IPS DF 19.7 (cell line): ENCODE measurements around the gene PTPRN2.
"Not testable (repeated sequence)": the region's sequence is repeated elsewhere in the genome, so short reads cannot be mapped to it uniquely, and the experiment has no call there.

Experiments used
- DNase-seq: peaks from one replicate; pipeline ENCODE4 v3.0.0-alpha.2; 2013; ENCODE audit warnings: low read depth, low spot score

PTPRN2 gene

GRCh38 chr7:157851501-157852067 is 736.0 kb downstream of the PTPRN2 start:
- no peak for DNase-seq

- DNase-seq = no peak
Measured at GRCh38 chr7:157850481-157851444, 736.9 kb downstream of the PTPRN2 start.

- DNase-seq = no peak
Measured at GRCh38 chr7:157849726-157850125, 737.9 kb downstream of the PTPRN2 start.

- DNase-seq = no peak
Measured at GRCh38 chr7:157849341-157849596, 738.4 kb downstream of the PTPRN2 start.

GRCh38 chr7:157848508-157849340 is 738.9 kb downstream of the PTPRN2 start:
- no peak for DNase-seq

GRCh38 chr7:157847756-157848487 is 739.7 kb downstream of the PTPRN2 start:
- DNase-seq = not testable (repeated sequence)

GRCh38 chr7:157846746-157847145 is 740.9 kb downstream of the PTPRN2 start:
- not testable (repeated sequence) for DNase-seq

GRCh38 chr7:157846271-157846670 is 741.4 kb downstream of the PTPRN2 start:
- DNase-seq = no peak

- DNase-seq = no peak
Measured at GRCh38 chr7:157845203-157845835, 742.3 kb downstream of the PTPRN2 start.

GRCh38 chr7:157844611-157845010 is 743.0 kb downstream of the PTPRN2 start:
- DNase-seq = no peak

GRCh38 chr7:157844141-157844540 is 743.5 kb downstream of the PTPRN2 start:
- no peak for DNase-seq

- no peak for DNase-seq
Measured at GRCh38 chr7:157843336-157844140, 744.1 kb downstream of the PTPRN2 start.

GRCh38 chr7:157841773-157842370 is 745.8 kb downstream of the PTPRN2 start:
- no peak for DNase-seq

GRCh38 chr7:157840914-157841772 is 746.5 kb downstream of the PTPRN2 start:
- DNase-seq = no peak

- DNase-seq = no peak
Measured at GRCh38 chr7:157840174-157840913, 747.3 kb downstream of the PTPRN2 start.

- no peak for DNase-seq
Measured at GRCh38 chr7:157839672-157840167, 747.9 kb downstream of the PTPRN2 start.

GRCh38 chr7:157839226-157839625 is 748.4 kb downstream of the PTPRN2 start:
- DNase-seq = no peak

GRCh38 chr7:157837561-157837960 is 750.1 kb downstream of the PTPRN2 start:
- DNase-seq = no peak
